Transverse colon (tissue), 4 donors: ENCODE data around the gene MBD5.

Experiments used
- POLR2AphosphoS5 ChIP-seq, 3 donors: sonication (generic); formaldehyde crosslinking; IDR thresholded peaks; one replicate each; pipeline ENCODE4 v1.6.1; 2016; ENCODE audit warnings: antibody characterized with exemption in 3 of 3
- TF ChIP-seq, protein P1 (sequence below), 5 experiments: fragments of 200-600 bp in 3 of 5; fragments of 450-650 bp in 2 of 5; sonication (generic) in 3 of 5; IDR thresholded peaks; 1 replicate in 2 of 5; 2 replicates in 3 of 5; pipeline ENCODE4 v1.5.1; 2016 to 2017; ENCODE audit warnings: antibody characterized with exemption in 5 of 5, inconsistent platforms in 3 of 5, mild to moderate bottlenecking in 2 of 5, moderate library complexity in 1 of 5

DNA sequence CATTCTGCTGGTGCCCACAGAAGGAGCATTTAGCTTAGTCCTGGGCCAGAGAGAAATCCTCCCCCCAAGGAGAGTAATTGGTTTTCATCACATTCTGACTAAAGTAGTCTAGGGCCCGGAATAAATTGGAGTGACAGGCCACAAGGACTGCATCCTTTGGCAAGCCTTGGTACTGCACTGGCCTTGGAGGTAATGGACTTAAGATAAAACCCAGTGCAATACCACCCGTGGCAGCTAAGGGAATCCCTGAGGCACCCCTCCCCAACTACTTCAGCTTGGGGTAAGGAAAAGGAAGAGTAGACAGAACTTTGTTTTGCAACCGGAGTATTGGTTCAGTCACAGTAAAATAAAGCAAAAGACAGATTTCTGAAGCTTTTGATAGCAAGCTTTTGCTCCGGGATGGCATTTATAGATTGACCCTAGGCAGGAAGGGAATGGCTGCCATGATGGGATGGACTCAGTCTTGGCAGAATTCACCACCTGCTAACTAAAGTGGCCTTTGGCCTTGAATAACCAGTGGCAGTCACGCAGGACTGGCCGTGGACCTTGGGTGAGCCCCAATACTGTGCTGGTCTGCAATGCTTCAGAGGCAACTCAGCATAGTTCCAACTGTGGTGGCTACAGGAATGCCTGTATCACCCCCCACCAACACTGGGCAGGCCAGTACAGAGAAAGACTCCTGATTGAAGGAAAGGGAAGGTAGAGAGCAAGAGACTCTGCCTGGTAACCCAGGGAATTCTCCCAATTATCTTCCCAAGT, 14.5 kb upstream of the MBD5 start:
- no peak for TF ChIP-seq POLR2AphosphoS5 (IDR thresholded peaks at IDR 0.05)
- TF ChIP-seq, protein P1, sequence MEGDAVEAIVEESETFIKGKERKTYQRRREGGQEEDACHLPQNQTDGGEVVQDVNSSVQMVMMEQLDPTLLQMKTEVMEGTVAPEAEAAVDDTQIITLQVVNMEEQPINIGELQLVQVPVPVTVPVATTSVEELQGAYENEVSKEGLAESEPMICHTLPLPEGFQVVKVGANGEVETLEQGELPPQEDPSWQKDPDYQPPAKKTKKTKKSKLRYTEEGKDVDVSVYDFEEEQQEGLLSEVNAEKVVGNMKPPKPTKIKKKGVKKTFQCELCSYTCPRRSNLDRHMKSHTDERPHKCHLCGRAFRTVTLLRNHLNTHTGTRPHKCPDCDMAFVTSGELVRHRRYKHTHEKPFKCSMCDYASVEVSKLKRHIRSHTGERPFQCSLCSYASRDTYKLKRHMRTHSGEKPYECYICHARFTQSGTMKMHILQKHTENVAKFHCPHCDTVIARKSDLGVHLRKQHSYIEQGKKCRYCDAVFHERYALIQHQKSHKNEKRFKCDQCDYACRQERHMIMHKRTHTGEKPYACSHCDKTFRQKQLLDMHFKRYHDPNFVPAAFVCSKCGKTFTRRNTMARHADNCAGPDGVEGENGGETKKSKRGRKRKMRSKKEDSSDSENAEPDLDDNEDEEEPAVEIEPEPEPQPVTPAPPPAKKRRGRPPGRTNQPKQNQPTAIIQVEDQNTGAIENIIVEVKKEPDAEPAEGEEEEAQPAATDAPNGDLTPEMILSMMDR (IDR thresholded peaks at IDR 0.05): no peak
